MCF 10A (cell line): Measurements from ENCODE around the gene CPPED1. TPM values are rescaled to one million over a fixed set of nuclear protein-coding genes. Genes with fewer than 3 reads are reported as not detected.

Source experiments
- BruUV-seq: library from RNA; stranded (reverse); fragments of 400-500 nt; replicated peaks from 2 replicates; lab custom pipeline; 2021; lab: Mats Ljungman, UMichigan
- CTCF ChIA-PET: fragments of 300-600 bp; sonication (Branson Sonifier 250); formaldehyde crosslinking; extraction: SDS; loops from one replicate; lab custom pipeline; 2021; ENCODE audit warnings: antibody characterized with exemption, inconsistent platforms; lab: Yijun Ruan, JAX
- POLR2A ChIA-PET: fragments of 300-600, 350-650 bp; sonication (Branson Sonifier 250); formaldehyde crosslinking; extraction: SDS; loops from one replicate; lab custom pipeline; 2020; ENCODE audit warnings: antibody characterized with exemption, inconsistent platforms; lab: Yijun Ruan, JAX
- DNase-seq: peaks from one replicate; pipeline ENCODE4 v3.0.0-alpha.2; 2018; ENCODE audit not compliant: unreplicated experiment
- H3K27ac Mint-ChIP-seq: one replicate; pipeline ENCODE4 v1.8.0; 2022; ENCODE audit warnings: mild to moderate bottlenecking, low read depth, mixed read lengths; ENCODE audit not compliant: unreplicated experiment
- H3K27me3 Mint-ChIP-seq: one replicate; pipeline ENCODE4 v1.8.0; 2022; ENCODE audit warnings: mixed read lengths; ENCODE audit not compliant: insufficient read depth, unreplicated experiment
- H3K36me3 Mint-ChIP-seq: one replicate; pipeline ENCODE4 v1.8.0; 2022; ENCODE audit warnings: mild to moderate bottlenecking, moderate library complexity, mixed read lengths; ENCODE audit not compliant: insufficient read depth, unreplicated experiment
- H3K4me1 Mint-ChIP-seq: one replicate; pipeline ENCODE4 v1.8.0; 2022; ENCODE audit warnings: mixed read lengths; ENCODE audit not compliant: insufficient read depth, unreplicated experiment
- H3K4me3 Mint-ChIP-seq: one replicate; pipeline ENCODE4 v1.8.0; 2022; ENCODE audit warnings: mild to moderate bottlenecking, moderate library complexity, mixed read lengths; ENCODE audit not compliant: unreplicated experiment
- H3K9me3 Mint-ChIP-seq: one replicate; pipeline ENCODE4 v1.8.0; 2022; ENCODE audit warnings: mixed read lengths; ENCODE audit not compliant: unreplicated experiment
- CTCF ChIP-seq: fragments of 200-600 bp; IDR thresholded peaks from one replicate; pipeline ENCODE4 v1.8.0; 2022; ENCODE audit warnings: antibody characterized with exemption, mild to moderate bottlenecking; ENCODE audit not compliant: unreplicated experiment
- intact Hi-C: fragments of 100-400 bp; cut with micrococcal nuclease; formaldehyde crosslinking; loops from 2 replicates; pipeline ENCODE4 v1.14.1; 2022
- total RNA-seq: library from RNA; stranded (reverse); gene quantifications from 2 replicates; pipeline ENCODE4 v1.2.3, GENCODE V29; 2022

CPPED1 gene
- total RNA-seq, 1 experiment from 2014 or later: 13.8 TPM

DNA sequence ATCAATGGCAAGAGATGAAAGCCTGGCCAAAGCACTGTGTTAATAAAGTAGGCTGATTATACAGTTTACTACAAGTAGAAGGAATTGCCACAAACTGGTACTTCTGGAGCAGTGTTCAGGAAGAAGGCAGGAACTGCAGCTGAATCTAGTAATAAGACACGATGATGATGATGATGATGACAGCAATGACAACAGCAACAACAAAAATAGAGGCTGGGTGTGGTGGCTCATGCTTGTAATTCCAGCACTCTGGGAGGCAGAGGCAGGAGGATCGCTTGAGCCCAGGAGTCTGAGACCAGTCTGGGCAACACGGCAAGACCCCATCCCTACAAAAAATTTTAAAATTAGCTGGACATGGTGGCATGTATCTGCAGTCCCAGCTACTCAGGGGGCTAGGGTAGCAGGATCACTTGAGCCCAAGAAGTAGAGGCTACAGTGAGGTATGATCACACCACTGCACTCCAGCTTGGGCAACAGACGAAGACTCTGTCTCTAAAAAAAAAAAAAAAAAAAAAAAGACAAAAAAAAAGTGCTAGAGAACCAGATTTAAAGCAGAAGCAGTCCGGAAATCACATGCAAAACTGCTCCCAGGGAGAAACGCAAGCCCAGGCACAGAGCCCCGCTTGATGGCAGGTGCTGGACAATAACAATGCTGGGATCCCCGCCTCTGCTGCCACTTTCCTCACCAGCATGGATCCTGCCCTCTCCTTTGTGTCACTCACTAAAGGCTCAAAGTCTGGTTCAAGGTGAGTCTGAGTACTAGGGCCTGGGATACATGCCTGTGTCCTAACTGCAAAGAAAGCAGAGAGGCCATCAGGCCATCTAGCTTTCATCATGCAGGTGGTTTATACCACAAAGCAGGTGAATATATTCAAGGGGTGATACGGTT, 44.8 kb downstream of the CPPED1 start:
- BruUV-seq: no TSS peak
- no peaks in the 10 kb centered on the region for H3K27me3 Mint-ChIP-seq
- TF ChIP-seq CTCF: no peak
- intact Hi-C loops: no loop called here
- H3K4me1 Mint-ChIP-seq: no peaks in the 10 kb centered on the region
- H3K36me3 Mint-ChIP-seq: peaks cover 10% of the 10 kb centered on the region
- H3K9me3 Mint-ChIP-seq: no peaks in the 10 kb centered on the region
- no peak for DNase-seq
- H3K27ac Mint-ChIP-seq: no peak overlapping the region
- no peak overlapping the region for H3K4me3 Mint-ChIP-seq
- POLR2A ChIA-PET: no interaction called here
- CTCF ChIA-PET: interaction anchor here (0.6 kb wide), 2 partner anchors 692 to 1027 kb away, joined by 3 read pairs; no protein-coding TSS in a partner anchor

GRCh38 chr16:12758031-12758669, 45.5 kb downstream of the CPPED1 start:
- CTCF ChIA-PET: interaction anchor here (0.6 kb wide), 1 partner anchor 691 kb away, joined by 3 read pairs; no protein-coding TSS in a partner anchor
- Mint-ChIP-seq H3K9me3 (no peaks in the 10 kb centered on the region), H3K27ac (no peak overlapping the region), H3K36me3 (peaks cover 10% of the 10 kb centered on the region), H3K27me3 (no peaks in the 10 kb centered on the region), H3K4me1 (no peaks in the 10 kb centered on the region), H3K4me3 (no peak overlapping the region)
- intact Hi-C loops: no loop called here
- POLR2A ChIA-PET: no interaction called here
- BruUV-seq: no TSS peak
- no peak for TF ChIP-seq CTCF
- DNase-seq: no peak

- no peak overlapping the region for H3K4me3 Mint-ChIP-seq
- no TSS peak for BruUV-seq
- intact Hi-C loops: no loop called here
- no peak overlapping the region for H3K27ac Mint-ChIP-seq
- ChIA-PET POLR2A (no interaction called here), CTCF (no interaction called here)
- TF ChIP-seq CTCF: no peak
- H3K4me1 Mint-ChIP-seq: no peaks in the 10 kb centered on the region
- no peaks in the 10 kb centered on the region for H3K27me3 Mint-ChIP-seq
- no peaks in the 10 kb centered on the region for H3K9me3 Mint-ChIP-seq
- DNase-seq: no peak
- H3K36me3 Mint-ChIP-seq: peaks cover 10% of the 10 kb centered on the region
Observed at GRCh38 chr16:12757546-12757945, 46.1 kb downstream of the CPPED1 start.

- TF ChIP-seq CTCF: no peak
- H3K4me1 Mint-ChIP-seq: no peaks in the 10 kb centered on the region
- BruUV-seq: no TSS peak
- H3K27ac Mint-ChIP-seq: no peak overlapping the region
- ChIA-PET CTCF (interaction anchor here (0.6 to 1.0 kb wide), 2 partner anchors 17 to 659 kb away, joined by 3 to 4 read pairs; no protein-coding TSS in a partner anchor), POLR2A (no interaction called here)
- peak; percentile 2 for DNase-seq
- H3K9me3 Mint-ChIP-seq: no peaks in the 10 kb centered on the region
- no peaks in the 10 kb centered on the region for H3K27me3 Mint-ChIP-seq
- intact Hi-C loops: no loop called here
- H3K36me3 Mint-ChIP-seq: peaks cover 6% of the 10 kb centered on the region
- no peak overlapping the region for H3K4me3 Mint-ChIP-seq
Observed at GRCh38 chr16:12754824-12755543, 48.7 kb downstream of the CPPED1 start.
